Activated T-cell treated with anti-CD3 and anti-CD28 coated beads for 4 hours (primary cell): ENCODE measurements around the gene ALOX12B.
"Not testable (repeated sequence)": the region's sequence is repeated elsewhere in the genome, so short reads cannot be mapped to it uniquely, and the experiment has no call there.

Source experiments
- DNase-seq: peaks from one replicate; pipeline ENCODE4 v3.0.0-alpha.2; 2020

The ALOX12B gene

DNA sequence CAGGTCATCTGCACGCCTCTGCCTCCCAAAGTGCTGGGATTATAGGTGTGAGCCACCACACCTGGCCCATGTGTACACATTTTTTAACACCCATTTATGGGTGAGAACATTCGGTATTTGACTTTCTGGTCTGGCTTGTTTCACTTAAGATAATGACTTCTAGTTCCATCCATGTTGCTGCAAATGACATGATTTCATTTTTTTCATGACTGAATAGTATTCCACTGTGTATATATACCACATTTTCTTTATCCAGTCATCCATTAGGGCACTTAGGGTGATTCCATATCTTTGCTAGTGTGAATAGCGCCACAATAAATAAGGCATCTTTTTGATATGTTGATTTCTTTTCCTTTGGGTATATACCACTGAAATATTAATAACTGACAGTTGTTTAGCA, 5.6 kb downstream of the ALOX12B start:
- no peak for DNase-seq

DNA sequence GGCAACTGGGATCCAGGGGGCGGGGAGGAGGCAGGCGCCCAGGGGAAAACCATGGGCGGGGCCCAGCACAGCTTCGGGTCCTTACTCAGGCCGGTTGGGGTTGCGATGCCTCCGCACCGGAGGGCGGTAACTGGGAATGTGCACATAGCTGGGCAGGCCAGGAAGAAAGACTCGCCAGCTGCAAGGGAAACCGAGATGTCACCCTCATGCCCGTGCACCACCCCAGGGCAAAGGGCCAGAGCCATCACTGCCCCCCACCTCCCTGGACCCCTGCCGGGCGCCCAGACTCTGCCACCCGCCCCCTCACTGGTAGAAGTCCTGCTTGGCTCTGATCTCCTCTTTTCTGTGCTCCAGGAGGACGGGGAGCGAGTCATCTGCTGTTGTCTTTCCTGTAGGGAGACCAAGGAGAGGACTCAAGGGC, 6.7 kb downstream of the ALOX12B start:
- no peak for DNase-seq

DNA sequence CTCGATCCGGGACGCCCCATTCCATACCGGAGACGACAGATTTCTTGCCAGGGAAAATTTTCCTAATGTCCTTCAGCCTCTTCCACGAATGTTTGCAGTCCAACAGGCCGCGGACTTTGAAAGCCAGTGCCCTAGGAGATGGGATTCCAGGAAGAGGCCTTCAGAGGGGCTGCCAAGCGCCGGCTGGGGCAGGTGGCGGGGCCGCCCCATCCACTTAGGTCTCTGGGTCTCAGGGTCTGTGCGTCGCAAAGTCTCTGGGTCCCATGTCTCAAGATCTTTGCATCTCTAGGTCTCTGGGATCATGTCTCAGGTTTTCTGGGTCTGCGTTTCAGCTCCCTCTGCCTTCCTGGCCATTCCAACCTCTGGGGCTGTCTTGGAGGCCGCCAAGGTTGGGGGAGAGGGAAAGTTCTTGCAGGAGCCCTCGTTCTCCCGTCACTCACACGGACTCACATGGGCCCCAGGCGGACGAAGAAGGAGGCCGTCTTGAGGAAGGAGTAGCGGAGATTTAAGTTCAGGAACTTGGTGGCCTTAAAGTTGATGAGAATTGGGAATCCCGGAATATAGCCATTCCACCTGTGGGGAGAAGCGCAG, 7.2 kb downstream of the ALOX12B start:
- DNase-seq: no peak

DNA sequence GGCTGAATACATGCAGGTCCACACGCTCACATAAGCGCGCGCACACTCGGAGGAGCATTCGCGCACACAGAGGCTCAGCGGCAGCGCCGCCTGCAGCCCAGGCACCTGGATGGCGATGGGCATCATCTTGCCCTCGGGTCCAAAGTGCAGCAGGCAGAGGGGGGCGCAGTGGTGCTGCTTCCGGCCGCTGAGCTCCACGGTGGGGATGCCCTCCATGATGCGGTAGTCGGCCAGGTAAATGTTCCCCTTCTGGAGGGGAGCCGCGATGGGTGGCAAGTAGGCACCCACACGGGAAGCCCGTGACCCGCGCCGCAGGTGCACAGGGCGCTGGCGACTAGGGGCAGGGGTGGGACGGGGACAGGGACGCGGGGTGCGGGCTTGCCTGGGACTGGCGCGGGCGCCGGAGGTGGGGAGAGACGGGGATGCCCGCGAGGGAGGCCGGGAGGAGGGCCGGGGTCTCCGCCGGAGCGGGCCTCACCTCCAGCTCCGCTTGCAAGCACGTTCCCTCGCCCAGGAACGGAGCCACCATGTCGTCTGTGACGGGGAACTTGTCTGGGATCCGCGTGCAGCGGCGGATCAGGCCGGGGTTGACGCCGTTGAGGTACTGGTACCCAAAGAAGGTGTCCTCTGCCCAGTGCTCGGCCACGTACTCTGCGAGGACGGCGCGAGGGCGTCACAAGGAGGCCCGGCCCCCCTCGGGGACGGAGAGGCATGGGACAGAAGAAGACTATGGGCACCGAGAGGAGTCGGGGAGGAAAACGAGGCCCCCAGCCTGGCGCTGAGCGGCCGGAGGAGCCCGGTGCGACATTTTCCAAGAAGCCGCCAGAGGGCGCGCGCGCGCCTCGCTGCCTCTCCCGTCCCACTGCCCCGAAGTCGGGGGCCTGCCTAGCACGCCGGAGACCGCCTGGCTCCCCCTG, 8.0 kb downstream of the ALOX12B start:
- DNase-seq: peak; percentile 68

DNA sequence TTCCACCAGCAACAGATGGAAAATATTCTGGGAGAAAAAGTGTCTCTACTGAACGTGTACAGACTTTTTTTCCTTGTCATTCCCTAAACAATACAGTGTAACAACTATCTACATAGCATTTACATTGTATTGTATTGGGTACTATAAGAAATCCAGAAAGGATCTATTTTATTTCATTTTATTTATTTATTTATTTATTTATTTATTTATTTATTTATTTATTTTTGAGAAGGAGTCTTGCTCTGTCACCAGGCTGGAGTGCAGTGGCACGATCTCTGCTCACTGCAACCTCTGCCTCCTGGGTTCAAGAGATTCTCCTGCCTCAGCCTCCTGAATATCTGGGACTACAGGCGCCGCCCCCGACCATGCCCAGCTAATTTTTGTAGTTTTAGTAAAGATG, 9.6 kb downstream of the ALOX12B start:
- DNase-seq: not testable (repeated sequence)

DNA sequence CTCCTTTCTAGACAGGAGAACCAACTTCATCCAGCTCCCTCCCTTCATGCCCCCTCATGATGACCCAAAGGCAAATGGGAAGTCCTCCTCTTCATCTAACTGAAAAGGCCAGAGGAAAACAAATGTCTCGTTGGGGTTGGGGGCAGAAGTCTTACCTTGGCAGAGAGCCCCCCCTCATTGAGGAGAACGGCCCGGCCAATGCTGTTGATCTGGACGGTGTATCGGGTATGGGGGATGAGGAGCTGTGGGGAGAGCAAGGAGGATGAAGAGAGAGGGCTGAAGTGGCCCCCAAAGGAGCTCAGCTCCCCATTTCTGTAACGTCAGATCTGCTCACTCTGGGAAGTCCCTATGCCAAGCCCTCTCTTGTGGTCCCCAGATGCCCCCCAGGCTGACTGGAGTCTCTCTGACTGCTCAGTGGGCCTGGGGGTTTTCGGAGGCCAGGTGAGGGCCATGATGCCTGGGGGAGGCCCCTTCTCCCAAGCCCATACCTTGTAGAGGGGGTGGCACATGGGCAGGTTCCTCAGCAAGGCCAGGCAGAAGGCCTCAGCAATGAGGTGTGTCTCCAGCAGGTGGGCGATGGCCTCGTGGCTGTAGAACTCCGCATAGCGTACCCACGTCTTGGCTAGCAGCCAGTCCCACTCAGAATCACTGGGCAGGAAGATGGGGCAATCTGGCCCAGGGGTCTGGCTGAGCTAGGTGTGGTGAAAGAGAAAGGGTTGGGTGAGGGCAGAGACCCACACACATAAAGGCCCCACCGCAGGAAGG, 10.8 kb downstream of the ALOX12B start:
- DNase-seq: no peak

DNA sequence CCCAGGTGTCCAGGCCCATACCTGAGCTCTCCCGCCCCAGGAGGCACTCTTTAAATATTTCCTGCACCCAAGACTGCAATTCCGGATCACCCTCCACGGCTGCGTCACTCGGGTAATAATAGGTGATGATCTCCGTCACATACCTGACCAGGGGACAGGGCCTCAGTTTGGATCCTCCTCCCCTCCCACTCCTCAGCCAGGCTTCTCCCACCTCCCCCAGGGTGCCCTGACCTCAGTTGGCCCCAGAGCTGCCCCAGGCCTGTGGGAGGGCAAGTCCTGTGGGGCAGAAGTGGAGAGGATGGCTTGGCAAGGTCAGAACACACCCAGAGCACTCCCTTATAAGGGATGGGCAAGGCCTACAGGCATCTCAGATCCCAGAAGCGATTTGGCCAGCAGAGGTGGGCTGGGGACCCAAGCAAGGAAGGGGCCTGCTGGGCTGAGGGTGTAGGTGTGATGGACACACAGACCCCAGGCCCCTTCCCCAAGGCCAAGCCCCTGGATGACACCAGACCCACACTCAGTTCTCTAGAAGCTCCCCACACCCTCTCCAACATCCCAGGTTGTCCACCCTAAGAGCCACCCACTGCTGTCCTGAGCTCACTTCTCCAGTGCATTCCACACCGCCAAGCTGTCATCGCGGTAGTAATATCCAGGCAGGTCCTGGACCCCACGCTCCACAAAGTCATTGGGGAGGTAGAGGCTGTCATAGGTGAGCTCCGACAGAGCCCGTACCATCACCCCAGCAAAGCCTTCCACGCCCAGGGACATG, 11.8 kb downstream of the ALOX12B start:
- no peak for DNase-seq

DNA sequence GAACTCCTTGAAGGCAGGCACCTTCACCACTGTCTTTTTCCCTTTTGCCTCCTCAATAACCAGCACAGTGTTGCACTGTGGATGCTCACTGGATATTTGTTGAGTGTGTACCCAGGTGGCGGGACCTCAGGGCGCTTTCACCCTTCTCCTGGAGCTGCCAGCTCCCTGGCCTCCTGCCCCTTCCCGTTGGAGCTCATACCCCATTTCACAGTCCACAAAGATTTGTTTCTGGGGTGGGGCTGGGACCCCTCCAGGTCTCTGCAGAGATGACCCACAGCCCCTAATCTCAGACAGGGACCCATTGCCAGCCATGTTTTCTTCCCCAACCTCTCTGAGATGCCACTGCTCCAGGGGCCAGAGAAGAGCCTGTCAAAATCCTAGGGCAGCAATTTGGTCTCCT, 12.4 kb downstream of the ALOX12B start:
- no peak for DNase-seq

DNA sequence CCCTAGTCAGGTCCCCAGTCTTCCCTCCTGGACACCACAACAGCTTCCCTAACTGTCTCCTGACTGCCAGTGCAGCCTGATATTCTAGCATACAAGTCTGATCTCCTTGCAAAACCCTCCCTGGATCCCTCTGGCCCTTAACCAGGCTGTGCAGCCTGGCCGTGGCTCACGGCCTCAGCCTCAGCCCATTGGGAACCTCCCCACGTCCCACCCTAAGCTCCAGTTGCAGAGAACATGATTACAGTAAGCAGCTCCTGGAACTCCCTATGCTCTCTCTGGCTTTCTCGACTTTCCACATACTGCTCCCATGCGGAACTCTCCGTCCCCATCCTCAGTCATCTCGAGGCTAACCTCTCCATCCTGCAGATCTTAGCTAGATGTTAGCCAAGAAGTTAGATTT, 13.0 kb downstream of the ALOX12B start:
- DNase-seq: no peak

DNA sequence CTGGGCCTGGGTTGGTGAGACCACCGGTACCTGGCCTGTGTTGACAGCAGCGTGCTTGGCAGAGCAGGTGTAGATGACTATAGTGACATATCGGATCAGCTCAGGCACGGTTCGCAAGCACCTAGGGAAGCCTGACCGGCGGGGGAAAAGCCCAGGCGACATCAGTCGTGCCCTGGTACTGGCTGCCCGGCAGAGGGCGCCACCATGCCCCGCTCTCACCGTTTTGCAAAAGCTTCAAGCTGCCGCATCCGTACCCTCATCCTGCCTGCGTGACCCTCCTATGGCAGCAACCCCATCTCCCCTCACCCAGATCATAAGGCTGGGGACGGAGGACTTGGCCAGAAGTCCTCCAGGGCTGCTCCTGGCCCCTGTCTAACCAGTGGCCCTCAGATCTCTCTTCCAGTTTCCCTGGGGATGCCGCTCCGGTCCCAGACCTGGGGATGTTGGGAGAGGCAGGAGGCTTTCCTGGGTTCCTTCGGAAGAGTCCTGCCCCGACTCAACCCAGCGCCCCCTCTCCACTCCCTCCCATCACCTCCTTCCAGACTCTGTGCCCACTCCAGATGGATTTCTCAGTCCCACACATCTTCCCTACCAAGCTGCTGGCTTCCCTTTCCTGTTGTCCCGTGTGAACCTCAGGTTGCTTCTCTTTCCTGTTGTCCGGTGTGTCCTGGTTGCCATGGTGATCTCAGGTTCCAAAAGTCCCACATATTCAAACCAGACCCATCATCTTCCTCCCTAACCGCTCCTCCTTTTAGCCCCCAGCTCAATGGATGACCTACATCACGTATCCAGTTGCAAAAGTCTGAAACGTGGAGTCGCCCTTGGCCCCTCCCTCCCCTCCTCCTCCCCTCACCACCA, 13.7 kb downstream of the ALOX12B start:
- DNase-seq: peak; percentile 79

DNA sequence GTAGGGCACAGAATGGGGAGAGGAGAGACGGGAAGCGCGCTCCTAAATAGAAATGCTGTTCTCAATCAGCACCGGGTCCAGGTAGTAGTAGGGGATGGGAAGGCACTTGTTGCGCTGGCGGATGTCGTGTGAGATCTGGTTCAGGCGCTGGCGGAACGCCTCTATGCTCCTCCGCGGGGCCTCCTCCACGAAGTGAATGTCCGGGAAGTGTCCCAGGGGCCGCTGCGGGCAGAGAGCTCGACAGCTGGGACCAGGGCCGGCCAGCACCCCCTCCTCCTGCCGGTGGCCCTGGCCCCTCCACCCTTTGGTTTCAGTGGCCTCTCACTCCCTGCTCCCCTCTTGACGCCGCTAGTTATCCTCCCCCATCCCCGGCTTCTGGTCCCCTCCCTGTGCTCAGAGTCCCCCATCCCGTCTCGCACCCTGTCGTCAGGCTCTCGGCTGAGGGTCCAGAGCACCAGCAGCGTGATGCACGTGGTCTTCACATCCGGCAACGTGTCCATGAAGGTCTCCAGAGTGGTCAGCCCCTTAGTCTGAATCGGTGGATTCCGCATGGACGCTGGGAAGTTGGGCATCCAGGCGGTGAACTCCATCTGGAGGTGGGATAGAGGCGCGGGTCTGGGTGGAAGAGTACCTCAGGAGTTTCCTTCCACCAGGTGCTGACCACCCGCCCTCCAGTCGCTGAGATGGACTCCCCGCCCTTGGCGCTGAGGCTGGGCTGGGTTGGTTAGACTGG, 14.6 kb downstream of the ALOX12B start:
- DNase-seq: no peak

DNA sequence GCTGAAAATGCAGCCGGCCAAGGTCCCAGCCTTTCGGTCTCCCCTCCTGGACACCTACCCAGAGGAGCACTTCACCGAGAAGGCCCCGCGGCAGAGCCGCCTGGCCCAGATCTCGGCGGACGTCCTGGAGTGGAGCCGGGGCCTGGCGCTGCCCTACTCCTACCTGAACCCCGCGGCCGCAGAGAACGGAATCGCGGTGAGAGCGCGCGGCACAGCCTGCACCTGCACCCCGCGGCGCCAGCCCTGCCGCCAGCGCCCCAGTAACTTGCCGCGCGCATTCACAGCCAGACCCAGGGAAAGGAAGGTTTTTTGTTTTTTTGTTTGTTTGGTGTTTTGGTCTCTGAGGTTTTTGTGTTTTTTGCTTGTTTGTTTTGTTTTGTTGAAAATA, 15.2 kb downstream of the ALOX12B start:
- no peak for DNase-seq

DNA sequence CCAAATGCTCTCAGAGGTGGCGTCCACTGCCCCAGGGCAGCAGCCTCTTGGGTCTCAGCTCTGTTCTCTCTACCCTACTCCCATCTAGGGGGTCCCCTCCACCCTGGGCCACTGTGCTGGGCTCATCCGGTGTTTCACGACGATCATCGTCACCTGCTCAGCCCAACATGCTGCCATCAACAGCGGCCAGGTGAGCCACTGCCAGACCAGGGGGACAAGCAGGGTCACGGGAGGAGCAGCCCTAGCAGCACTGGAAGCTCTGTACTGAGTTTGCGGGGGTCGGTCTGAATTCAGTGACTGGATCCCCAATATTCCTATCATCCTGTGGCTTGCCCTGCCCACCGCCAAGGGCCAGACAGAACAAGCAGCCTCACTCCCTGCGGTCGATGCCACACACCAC, 16.0 kb downstream of the ALOX12B start:
- DNase-seq: no peak

DNA sequence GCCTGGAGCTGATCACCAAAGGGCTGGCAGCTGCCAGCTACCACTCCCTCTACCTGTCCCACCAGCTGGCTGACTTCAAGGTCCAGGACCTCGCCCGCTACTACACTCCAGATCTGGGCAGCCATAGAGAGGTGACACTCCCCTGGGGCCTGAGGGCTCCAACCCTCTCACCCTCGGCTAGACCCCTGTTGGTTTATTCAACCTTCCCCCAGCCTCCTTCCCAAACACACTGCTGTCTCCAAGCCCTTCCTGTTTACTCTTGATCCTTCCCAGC, 18.0 kb downstream of the ALOX12B start:
- no peak for DNase-seq

DNA sequence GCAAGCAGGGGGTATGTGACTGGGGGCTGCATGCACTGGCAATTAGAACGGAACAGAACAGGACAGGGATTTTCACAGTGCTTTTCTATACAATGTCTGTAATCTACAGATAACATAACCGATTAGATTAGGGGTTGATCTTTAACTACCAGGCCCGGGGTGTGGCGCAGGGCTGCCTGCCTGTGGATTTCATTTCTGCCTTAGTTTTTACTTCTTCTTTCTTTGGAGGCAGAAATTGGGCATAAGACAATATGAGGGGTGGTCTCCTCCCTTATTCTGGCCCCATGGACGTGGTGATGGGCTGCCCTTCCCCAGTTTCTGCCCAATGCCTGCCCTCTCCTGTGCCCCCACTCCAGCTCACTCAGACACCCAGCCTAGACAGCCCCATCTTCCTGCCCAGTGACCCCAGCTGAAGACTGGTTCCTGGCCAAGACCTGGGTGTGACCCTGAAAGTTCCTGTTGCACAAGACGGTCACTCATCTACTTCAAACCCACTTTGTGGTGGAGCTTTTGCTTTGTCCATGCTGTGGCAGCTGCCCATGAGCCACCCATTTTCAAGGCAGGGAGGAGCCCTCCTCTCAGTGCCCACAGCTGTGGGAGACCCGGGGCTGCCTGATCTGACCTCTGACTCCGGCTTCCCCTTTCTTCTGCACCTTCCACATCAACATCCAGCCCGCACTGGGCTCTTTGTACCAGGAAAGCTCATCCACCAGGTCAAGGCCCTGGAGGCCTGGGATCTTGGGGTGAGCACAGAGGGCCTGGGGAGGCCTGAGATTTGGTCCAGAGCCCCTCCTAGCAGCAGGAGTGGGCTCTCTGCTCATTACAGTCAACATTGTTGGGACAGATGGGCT, 18.6 kb downstream of the ALOX12B start:
- DNase-seq: no peak

DNA sequence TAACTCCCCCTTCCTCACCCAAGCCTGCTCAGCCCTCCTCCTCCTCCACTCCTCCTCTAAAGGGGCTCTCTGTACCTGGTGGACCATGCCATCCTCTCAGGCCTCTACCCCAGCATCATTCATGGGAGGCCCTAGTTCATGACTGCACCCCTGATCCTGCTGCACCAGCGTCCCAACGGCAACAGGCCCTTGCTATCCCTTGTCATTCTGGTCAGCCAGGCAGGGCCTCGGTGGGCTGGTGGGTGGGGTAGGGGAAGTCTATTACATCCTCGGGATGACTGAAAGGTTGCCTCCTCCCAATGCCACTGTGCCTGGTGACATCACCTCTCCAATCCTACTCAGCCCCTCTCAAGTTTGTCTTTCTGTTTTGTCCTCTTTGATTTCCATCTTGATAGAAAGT, 19.7 kb downstream of the ALOX12B start:
- no peak for DNase-seq

DNA sequence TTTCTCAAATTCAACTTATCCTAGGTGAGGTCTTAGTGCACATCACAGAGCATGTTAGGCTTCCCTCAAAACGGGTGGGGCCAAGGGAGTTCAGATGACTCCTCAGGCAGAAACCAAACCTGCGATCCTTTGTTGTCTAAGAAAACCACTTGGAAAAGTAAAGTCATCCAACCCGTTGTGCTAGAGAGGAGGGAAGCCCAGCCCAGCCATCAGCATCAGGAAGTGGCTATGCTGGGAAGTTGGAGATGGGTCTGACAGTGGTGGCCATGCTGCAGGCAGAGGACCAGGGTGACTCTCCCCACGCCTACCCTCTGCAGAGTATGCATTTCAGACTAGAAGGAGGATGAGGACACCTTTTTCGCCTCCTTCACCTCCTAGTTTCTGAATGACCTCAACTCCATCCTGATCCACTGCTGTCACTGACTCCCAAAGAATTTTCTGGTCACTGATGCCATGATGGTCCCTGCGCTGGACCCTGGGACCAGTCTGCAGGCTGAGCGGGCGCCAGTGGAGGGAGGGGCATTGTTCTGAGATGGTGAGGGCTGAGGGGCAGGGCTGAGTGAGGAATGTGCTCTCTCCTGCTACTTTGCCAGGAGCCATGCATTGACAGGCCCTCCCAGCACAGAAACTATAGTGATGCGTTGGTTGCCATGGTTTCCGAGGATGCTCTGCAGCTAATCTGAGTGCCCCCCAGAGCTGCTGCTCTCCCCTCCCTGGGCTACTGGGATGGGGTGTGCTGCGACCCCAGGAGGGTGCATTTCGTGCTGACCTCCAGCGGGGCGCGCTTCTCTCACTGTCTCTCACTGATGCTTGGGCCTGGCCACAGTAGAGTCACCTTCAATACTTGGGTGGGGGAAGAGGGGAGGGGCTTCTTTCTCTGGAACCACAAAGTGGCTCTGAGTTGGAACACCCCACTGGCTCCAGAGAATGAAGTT, 20.4 kb downstream of the ALOX12B start:
- no peak for DNase-seq

DNA sequence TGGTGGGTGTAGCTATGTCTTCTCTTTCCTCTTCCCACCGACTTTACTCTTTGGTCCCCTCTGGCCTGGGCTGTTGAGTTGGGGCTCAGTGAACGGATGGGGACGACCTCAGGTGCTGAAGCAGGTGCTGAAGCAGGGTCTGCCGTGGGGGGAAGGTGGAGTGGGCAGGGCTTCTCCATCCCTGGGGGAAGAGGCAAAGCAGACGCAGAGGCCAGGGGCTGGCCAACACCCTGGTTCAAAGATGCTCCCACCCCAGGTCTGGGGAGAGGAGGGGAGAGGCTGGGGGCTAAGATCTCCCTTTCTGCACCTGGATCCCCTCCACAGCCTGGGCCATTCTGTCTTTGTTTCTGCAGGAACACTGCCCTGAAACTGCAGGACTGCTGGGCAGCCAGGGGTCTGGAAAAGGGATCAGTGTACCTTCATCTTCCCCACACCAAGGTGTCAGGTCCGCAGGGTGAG, 22.9 kb downstream of the ALOX12B start:
- DNase-seq: no peak
